GM23338 (cell line): ENCODE results near the gene JAKMIP2. TPM values are rescaled to one million over a fixed set of nuclear protein-coding genes. Genes with fewer than 3 reads are reported as not detected.

Experiments used
- ATAC-seq: fragments of 200-7000 bp; cut with Tn5 transposase; 3 replicates; pipeline ENCODE4 v1.9.1; 2020
- DNase-seq: peaks from one replicate; pipeline ENCODE4 v3.0.0-alpha.2; 2015; ENCODE audit warnings: low spot score
- H2AFZ ChIP-seq: fragments of 200-600 bp; sonication (generic); 2 replicates; pipeline ENCODE4 v1.8.0; 2016; ENCODE audit warnings: antibody characterized with exemption, mild to moderate bottlenecking, moderate library complexity
- H3F3A ChIP-seq: fragments of 200-600 bp; sonication (generic); replicated peaks from 2 replicates; pipeline ENCODE4 v1.8.0; 2017; ENCODE audit warnings: antibody characterized with exemption, mixed run types, low read depth
- H3K27ac ChIP-seq: fragments of 200-600 bp; sonication (generic); 2 replicates; pipeline ENCODE4 v1.6.1; 2016; ENCODE audit warnings: low read depth
- H3K27me3 ChIP-seq: fragments of 200-600 bp; sonication (generic); 2 replicates; pipeline ENCODE4 v1.8.0; 2016; ENCODE audit warnings: mild to moderate bottlenecking, mixed run types, moderate library complexity; ENCODE audit not compliant: insufficient read depth
- H3K36me3 ChIP-seq: fragments of 200-600 bp; sonication (generic); 2 replicates; pipeline ENCODE4 v1.8.0; 2016; ENCODE audit warnings: mild to moderate bottlenecking; ENCODE audit not compliant: insufficient read depth
- H3K4me1 ChIP-seq: fragments of 200-600 bp; sonication (generic); 2 replicates; pipeline ENCODE4 v1.8.0; 2016; ENCODE audit warnings: mild to moderate bottlenecking, moderate library complexity; ENCODE audit not compliant: insufficient read depth
- H3K4me2 ChIP-seq: fragments of 200-600 bp; sonication (generic); 2 replicates; pipeline ENCODE4 v1.7.1; 2017; ENCODE audit warnings: mixed run types
- H3K4me3 ChIP-seq: fragments of 200-600 bp; sonication (generic); 2 replicates; pipeline ENCODE4 v1.6.1; 2016; ENCODE audit warnings: mixed run types
- H3K79me2 ChIP-seq: fragments of 200-600 bp; sonication (generic); replicated peaks from 2 replicates; pipeline ENCODE4 v1.8.0; 2017; ENCODE audit warnings: mild to moderate bottlenecking; ENCODE audit not compliant: insufficient read depth
- H3K9me2 ChIP-seq: fragments of 200-600 bp; sonication (generic); 2 replicates; pipeline ENCODE4 v1.8.0; 2017; ENCODE audit not compliant: insufficient read depth
- H4K20me1 ChIP-seq: fragments of 200-600 bp; sonication (generic); replicated peaks from 2 replicates; pipeline ENCODE4 v1.8.0; 2017; ENCODE audit warnings: mild to moderate bottlenecking; ENCODE audit not compliant: insufficient read depth
- H3K27ac Mint-ChIP-seq: 2 replicates; pipeline ENCODE4 v1.8.0; 2020; ENCODE audit warnings: inconsistent platforms, mild to moderate bottlenecking, moderate library complexity, mixed read lengths
- H3K27me3 Mint-ChIP-seq: 3 replicates; pipeline ENCODE4 v1.8.0; 2022; ENCODE audit warnings: low read depth, mild to moderate bottlenecking, moderate library complexity, mixed read lengths, inconsistent platforms; ENCODE audit not compliant: insufficient read depth, poor library complexity
- H3K36me3 Mint-ChIP-seq: 3 replicates; pipeline ENCODE4 v1.8.0; 2021; ENCODE audit warnings: low read depth, mild to moderate bottlenecking, inconsistent platforms, moderate library complexity, mixed read lengths
- H3K4me1 Mint-ChIP-seq: 3 replicates; pipeline ENCODE4 v1.8.0; 2020; ENCODE audit warnings: mild to moderate bottlenecking, inconsistent platforms, mixed read lengths
- H3K4me3 Mint-ChIP-seq: 3 replicates; pipeline ENCODE4 v1.8.0; 2021; ENCODE audit warnings: moderate library complexity, mild to moderate bottlenecking, inconsistent platforms, mixed read lengths
- H3K9me3 Mint-ChIP-seq: 3 replicates; pipeline ENCODE4 v1.8.0; 2020; ENCODE audit warnings: moderate library complexity, mild to moderate bottlenecking, inconsistent platforms, mixed read lengths
- CREB1 ChIP-seq: fragments of 250-450 bp; sonication (Bioruptor Pico); IDR thresholded peaks from 2 replicates; pipeline ENCODE4 v1.5.0; 2020; ENCODE audit warnings: low read depth, mild to moderate bottlenecking, moderate library complexity
- CTCF ChIP-seq, 2 experiments: fragments of 200-600 bp in 1 of 2; sonication (generic) in 1 of 2; conservative IDR thresholded peaks; 2 replicates each; pipeline versions ENCODE4 v1.5.1 to v1.6.1; 2016 to 2017; ENCODE audit warnings: antibody characterized with exemption in 2 of 2, low read depth in 2 of 2, mild to moderate bottlenecking in 2 of 2, moderate library complexity in 1 of 2
- ETS1 ChIP-seq: IDR thresholded peaks from 2 replicates; pipeline ENCODE4 v1.6.1; 2016; ENCODE audit warnings: antibody characterized with exemption
- EZH2 ChIP-seq: fragments of 200-600 bp; sonication (generic); IDR thresholded peaks from one replicate; pipeline ENCODE4 v1.8.0; 2017; ENCODE audit warnings: antibody characterized with exemption, mild to moderate bottlenecking, low read depth; ENCODE audit not compliant: unreplicated experiment
- POLR2AphosphoS5 ChIP-seq: IDR thresholded peaks from 2 replicates; pipeline ENCODE4 v1.6.1; 2016; ENCODE audit warnings: antibody characterized with exemption, low read depth
- STAT1 ChIP-seq: IDR thresholded peaks from one replicate; pipeline ENCODE4 v1.6.1; 2016; ENCODE audit warnings: antibody characterized with exemption; ENCODE audit not compliant: unreplicated experiment
- ZNF462 ChIP-seq: fragments of 250-450 bp; sonication (Bioruptor Pico); IDR thresholded peaks from 2 replicates; pipeline ENCODE4 v1.5.0; 2020; ENCODE audit warnings: mild to moderate bottlenecking, moderate library complexity
- polyA plus RNA-seq: library from polyadenylated mRNA; unstranded; fragments of >200 nt; fragmentation: Nextera tagmentation; extraction: Ambion mirVana; gene quantifications from 2 replicates; pipeline ENCODE4 v1.2.1, GENCODE V29; 2016
- total RNA-seq: library from RNA; depleted of rRNA; stranded (reverse); fragments of >200 nt; shearing (Covaris generic); gene quantifications from 2 replicates; pipeline ENCODE4 v1.2.3, GENCODE V29; 2014

Gene JAKMIP2
- total and polyA plus RNA-seq, 2 experiments from 2014 or later = 20.5 to 27.2 TPM

- peaks cover 32% of the 10 kb centered on the region for H3K79me2 ChIP-seq
- no peaks in the 10 kb centered on the region for H4K20me1 ChIP-seq
- DNase-seq (peak; percentile 84), ATAC-seq (peak; percentile 61)
- no peaks in the 10 kb centered on the region for H3F3A ChIP-seq
- peaks cover 54% of the 10 kb centered on the region for H3K4me1 Mint-ChIP-seq
- H3K27ac Mint-ChIP-seq = 0 out of 2 replicates have a peak overlapping the region, but pooled peaks have one; percentile 13
- H3K4me3 ChIP-seq = no peak overlapping the region
- no peaks in the 10 kb centered on the region for H3K27me3 ChIP-seq
- peaks cover 14% of the 10 kb centered on the region for H3K36me3 Mint-ChIP-seq
- no peak overlapping the region; the same call in 2 of the 3 replicates for H3K4me3 Mint-ChIP-seq
- TF ChIP-seq ZNF462 (CRISPR knock-in tag) (no peak), CTCF (conservative IDR thresholded peaks at IDR 0.05; ENCODE audit: low read depth in 2 of 2) (peak; percentile 84 to 92), ETS1 (no peak), EZH2 (no peak), STAT1 (no peak), POLR2AphosphoS5 (no peak), CREB1 (CRISPR knock-in tag) (no peak)
- peaks cover 3% of the 10 kb centered on the region for H3K27me3 Mint-ChIP-seq
- peaks cover 47% of the 10 kb centered on the region for H3K4me1 ChIP-seq
- no peaks in the 10 kb centered on the region for H3K9me2 ChIP-seq
- no peak overlapping the region for H3K27ac ChIP-seq
- H3K4me2 ChIP-seq = peak overlapping the region; percentile 4
- no peaks in the 10 kb centered on the region for H3K36me3 ChIP-seq
- no peaks in the 10 kb centered on the region for H3K9me3 Mint-ChIP-seq
- no peak overlapping the region for H2AFZ ChIP-seq
Observed at GRCh38 chr5:147558826-147559225, 223.7 kb downstream of the JAKMIP2 start.
